H1 (cell line): ENCODE measurements around the gene CSF2. TPM values are rescaled to one million over a fixed set of nuclear protein-coding genes. Genes with fewer than 3 reads are reported as not detected.

Experiments
- CTCF ChIA-PET: fragments of 300-600 bp; sonication (Branson Sonifier 250); formaldehyde crosslinking; loops from one replicate; lab custom pipeline; 2021; ENCODE audit not compliant: partially characterized antibody; lab: Charles Lee
- POLR2A ChIA-PET: fragments of 300-600 bp; sonication (Branson Sonifier 250); formaldehyde crosslinking; loops from one replicate; lab custom pipeline; 2021; ENCODE audit warnings: inconsistent platforms; ENCODE audit not compliant: partially characterized antibody; lab: Charles Lee
- DNase-seq, 2 experiments: peaks; one replicate each; pipeline versions ENCODE4 v3.0.0 to v3.0.0-alpha.2; 2010 to 2022; ENCODE audit warnings: low spot score in 2 of 2, low read depth in 1 of 2, mixed read lengths in 1 of 2
- FAIRE-seq: peaks from 2 replicates; lab custom pipeline; 2011; peaks lifted over from hg19 to GRCh38; lab: Jason Lieb, UNC
- H2AFZ ChIP-seq: 2 replicates; pipeline ENCODE4 v1.8.1; 2012; ENCODE audit warnings: low read length, inconsistent platforms
- H2AK5ac ChIP-seq: 2 replicates; pipeline ENCODE4 v1.6.1; 2013; ENCODE audit warnings: low read depth, low read length
- H2BK120ac ChIP-seq: replicated peaks from 2 replicates; pipeline ENCODE3; 2013; ENCODE audit warnings: low read depth, low read length, inconsistent platforms
- H2BK12ac ChIP-seq: 2 replicates; pipeline ENCODE4 v1.6.1; 2013; ENCODE audit warnings: low read depth, low read length
- H2BK15ac ChIP-seq: 2 replicates; pipeline ENCODE4 v1.6.1; 2013; ENCODE audit warnings: low read length
- H2BK20ac ChIP-seq: 2 replicates; pipeline ENCODE4 v1.6.1; 2013; ENCODE audit warnings: low read length
- H2BK5ac ChIP-seq: 2 replicates; pipeline ENCODE4 v1.6.1; 2013; ENCODE audit warnings: low read depth, low read length
- H3K14ac ChIP-seq: 2 replicates; pipeline ENCODE4 v1.6.1; 2013; ENCODE audit warnings: inconsistent platforms; ENCODE audit not compliant: insufficient read length
- H3K18ac ChIP-seq: 2 replicates; pipeline ENCODE4 v1.6.1; 2013; ENCODE audit warnings: low read length; ENCODE audit errors: extremely low read depth
- H3K23ac ChIP-seq: 2 replicates; pipeline ENCODE4 v1.6.1; 2013; ENCODE audit warnings: inconsistent platforms; ENCODE audit not compliant: insufficient read length
- H3K23me2 ChIP-seq: 2 replicates; pipeline ENCODE4 v1.6.1; 2013; ENCODE audit warnings: low read depth, low read length
- H3K27ac ChIP-seq: 2 replicates; pipeline ENCODE4 v1.6.1; 2011; ENCODE audit warnings: low read depth, low read length, inconsistent platforms
- H3K27me3 ChIP-seq, 4 experiments: replicated peaks in 1 of 4; 1 replicate in 1 of 4; 2 replicates in 3 of 4; pipeline versions ENCODE4 v1.6.1 to v1.8.1; 2011 to 2013; ENCODE audit warnings: low read length in 3 of 4, mild to moderate bottlenecking in 3 of 4, inconsistent platforms in 2 of 4, mixed read lengths in 2 of 4, moderate library complexity in 1 of 4; ENCODE audit not compliant: control insufficient read depth in 3 of 4, insufficient read depth in 3 of 4; ENCODE audit errors: extremely low read depth in 1 of 4
- H3K36me3 ChIP-seq, 4 experiments: 2 replicates each; pipeline versions ENCODE4 v1.6.1 to v1.8.1; 2011 to 2013; ENCODE audit warnings: mild to moderate bottlenecking in 4 of 4, low read length in 3 of 4, moderate library complexity in 2 of 4, control low read depth in 1 of 4, inconsistent platforms in 1 of 4; ENCODE audit not compliant: insufficient read depth in 4 of 4, control insufficient read depth in 2 of 4
- H3K4ac ChIP-seq: replicated peaks from 2 replicates; pipeline ENCODE3; 2013; ENCODE audit warnings: low read length, low read depth, mixed read lengths, inconsistent platforms; ENCODE audit not compliant: insufficient read length
- H3K4me1 ChIP-seq, 4 experiments: replicated peaks in 1 of 4; 1 replicate in 1 of 4; 2 replicates in 3 of 4; pipeline versions ENCODE4 v1.6.1 to v1.8.1; 2011 to 2013; ENCODE audit warnings: low read length in 3 of 4, inconsistent platforms in 2 of 4, mixed read lengths in 1 of 4; ENCODE audit not compliant: insufficient read depth in 4 of 4, control insufficient read depth in 3 of 4
- H3K4me2 ChIP-seq, 2 experiments: 2 replicates each; pipeline versions ENCODE4 v1.6.1 to v1.8.1; 2011 to 2013; ENCODE audit warnings: low read depth in 2 of 2, low read length in 2 of 2, control low read depth in 1 of 2, inconsistent platforms in 1 of 2, mild to moderate bottlenecking in 1 of 2; ENCODE audit not compliant: insufficient read depth in 1 of 2
- H3K4me3 ChIP-seq, 4 experiments: fragments of 200-600, 300-600 bp in 1 of 4; sonication (generic), shearing (Covaris generic), sonication (Bioruptor Twin) in 1 of 4; 2 replicates each; pipeline versions ENCODE4 v1.5.1 to v1.8.1; 2011 to 2016; ENCODE audit warnings: low read length in 4 of 4, low read depth in 3 of 4, control low read depth in 2 of 4, inconsistent platforms in 2 of 4, mild to moderate bottlenecking in 2 of 4, mixed read lengths in 1 of 4, moderate library complexity in 1 of 4; ENCODE audit not compliant: insufficient read depth in 2 of 4; ENCODE audit errors: extremely low read depth in 1 of 4
- H3K56ac ChIP-seq: replicated peaks from 2 replicates; pipeline ENCODE3; 2013; ENCODE audit warnings: low read depth, mild to moderate bottlenecking, mixed read lengths, low read length, inconsistent platforms; ENCODE audit not compliant: insufficient read length
- H3K79me1 ChIP-seq: 2 replicates; pipeline ENCODE4 v1.6.1; 2013; ENCODE audit warnings: low read depth, low read length, control low read depth
- H3K79me2 ChIP-seq, 2 experiments: 2 replicates each; pipeline versions ENCODE4 v1.6.1 to v1.8.1; 2012 to 2013; ENCODE audit warnings: low read length in 2 of 2, mild to moderate bottlenecking in 2 of 2, inconsistent platforms in 1 of 2; ENCODE audit not compliant: insufficient read depth in 2 of 2, control insufficient read depth in 1 of 2
- H3K9ac ChIP-seq, 4 experiments: replicated peaks in 1 of 4; 1 replicate in 1 of 4; 2 replicates in 3 of 4; pipeline versions ENCODE4 v1.6.1 to v1.8.1; 2011 to 2013; ENCODE audit warnings: low read depth in 3 of 4, low read length in 3 of 4, control low read depth in 2 of 4, mild to moderate bottlenecking in 2 of 4, moderate library complexity in 2 of 4, inconsistent platforms in 1 of 4; ENCODE audit errors: extremely low read depth in 1 of 4
- H3K9me3 ChIP-seq, 2 experiments: 2 replicates each; pipeline versions ENCODE4 v1.6.1 to v1.8.1; 2012 to 2013; ENCODE audit warnings: mild to moderate bottlenecking in 2 of 2, moderate library complexity in 2 of 2, control low read depth in 1 of 2, inconsistent platforms in 1 of 2, low read depth in 1 of 2, low read length in 1 of 2, mixed read lengths in 1 of 2; ENCODE audit not compliant: insufficient read depth in 2 of 2
- H4K20me1 ChIP-seq, 2 experiments: replicated peaks in 1 of 2; 2 replicates each; pipeline versions ENCODE3 to v1.8.1; 2011 to 2013; ENCODE audit warnings: inconsistent platforms in 2 of 2, low read length in 2 of 2, mild to moderate bottlenecking in 1 of 2; ENCODE audit not compliant: insufficient read depth in 2 of 2, control insufficient read depth in 1 of 2
- H4K5ac ChIP-seq: 2 replicates; pipeline ENCODE4 v1.6.1; 2013; ENCODE audit warnings: low read length, low read depth, mixed read lengths, inconsistent platforms; ENCODE audit not compliant: insufficient read length
- H4K8ac ChIP-seq: 2 replicates; pipeline ENCODE4 v1.8.0; 2013; ENCODE audit warnings: mild to moderate bottlenecking, moderate library complexity, low read length, inconsistent platforms; ENCODE audit not compliant: insufficient read depth; ENCODE audit errors: extremely low read depth
- H4K91ac ChIP-seq: replicated peaks from 2 replicates; pipeline ENCODE3; 2013; ENCODE audit warnings: low read length, mixed read lengths, inconsistent platforms; ENCODE audit not compliant: insufficient read length
- ATF2 ChIP-seq: IDR thresholded peaks from 2 replicates; pipeline ENCODE4 v1.6.1; 2012; ENCODE audit warnings: low read length, inconsistent platforms
- CBX8 ChIP-seq: fragments of 300-800, 300-1000 bp; sonication (generic); IDR thresholded peaks from 2 replicates; pipeline ENCODE4 v1.7.1; 2016; ENCODE audit warnings: low read depth, low read length, borderline replicate concordance
- EP300 ChIP-seq, 2 experiments: IDR thresholded peaks; 1 replicate in 1 of 2; 2 replicates in 1 of 2; pipeline ENCODE4 v1.6.1; 2011 to 2012; ENCODE audit warnings: low read depth in 2 of 2, low read length in 2 of 2, mild to moderate bottlenecking in 2 of 2, borderline replicate concordance in 1 of 2, inconsistent platforms in 1 of 2, moderate library complexity in 1 of 2
- GTF2F1 ChIP-seq: IDR thresholded peaks from 2 replicates; pipeline ENCODE4 v1.6.1; 2012; ENCODE audit warnings: low read depth, low read length, improper control_type of control experiment, borderline replicate concordance
- JUN ChIP-seq: IDR thresholded peaks from 2 replicates; pipeline ENCODE4 v1.6.1; 2011; ENCODE audit warnings: low read depth, mild to moderate bottlenecking, improper control_type of control experiment, low read length
- KDM1A ChIP-seq: fragments of 200-600, 300-600 bp; sonication (generic); IDR thresholded peaks from 2 replicates; pipeline ENCODE4 v1.7.1; 2016; ENCODE audit warnings: mild to moderate bottlenecking, low read length, borderline replicate concordance
- RAD21 ChIP-seq, 2 experiments: IDR thresholded peaks in 1 of 2; conservative IDR thresholded peaks in 1 of 2; 2 replicates each; pipeline ENCODE4 v1.6.1; 2011; ENCODE audit warnings: low read depth in 2 of 2, low read length in 2 of 2, improper control_type of control experiment in 1 of 2, inconsistent platforms in 1 of 2, mild to moderate bottlenecking in 1 of 2, moderate library complexity in 1 of 2
- WGBS, 2 experiments: shearing (Covaris generic) in 1 of 2; methylation state at CpG; one replicate each; pipeline versions ENCODE4 v1.1.6 to v1.1.7; 2013 to 2015; ENCODE audit warnings: low lambda C conversion rate in 2 of 2, mixed read lengths in 2 of 2, inconsistent platforms in 1 of 2, low coverage in 1 of 2, missing lambda C conversion rate in 1 of 2; ENCODE audit not compliant: insufficient replicate concordance in 2 of 2, insufficient coverage in 1 of 2, insufficient read length in 1 of 2; ENCODE audit errors: extremely low coverage in 1 of 2, missing lambda C conversion rate in 1 of 2; 5-methylcytosine and 5-hydroxymethylcytosine counted together
- polyA plus RNA-seq, 7 experiments: library from polyadenylated mRNA; depleted of rRNA in 3 of 7; stranded (reverse) in 5 of 7; unstranded in 2 of 7; fragments of >200 nt in 5 of 7; fragments of 200-250 nt in 2 of 7; gene quantifications; 1 replicate in 5 of 7; 2 replicates in 1 of 7; 4 replicates in 1 of 7; pipeline versions ENCODE4 v1.2.1 to v1.2.3, GENCODE V29; 2011 to 2013; ENCODE audit warnings: missing spikeins in 2 of 7, mixed read lengths in 2 of 7
- total RNA-seq: library from RNA; stranded (reverse); fragmentation: NEBNext Ultra II Directional; extraction: Animal tissue kit (Norgen Biotek cat#: 25700); gene quantifications from 2 replicates; pipeline ENCODE4 v1.2.1, GENCODE V29; 2021
- TF ChIP-seq, protein P1 (sequence below): IDR thresholded peaks from 2 replicates; pipeline ENCODE4 v1.6.1; 2012; ENCODE audit warnings: inconsistent platforms

CSF2 gene
- total and polyA plus RNA-seq, 2 of the 8 experiments (the other 6 are each of a cell fraction or from before 2014, with no cell fraction given), result not detected

GRCh38 chr5:132067451-132067850 lies 6.1 kb upstream of the CSF2 start:
- H3K4me3 ChIP-seq, result no peak overlapping the region
- H3K18ac ChIP-seq, result no peak overlapping the region
- H3K56ac ChIP-seq, result no peak overlapping the region
- H3K23ac ChIP-seq, result no peak overlapping the region
- H2BK15ac ChIP-seq, result no peak overlapping the region
- H2BK5ac ChIP-seq, result no peak overlapping the region
- no peak overlapping the region for H3K4me2 ChIP-seq
- H2BK20ac ChIP-seq, result no peak overlapping the region
- no peak overlapping the region for H2AK5ac ChIP-seq
- WGBS, 2 experiments, result 96% methylated on average over 11 of the region's 11 CpGs; no CpG with 5 or more reads in 1 of the 2 experiments
- no peak overlapping the region for H4K8ac ChIP-seq
- DNase-seq (no peak), FAIRE-seq (no peak)
- no peak overlapping the region for H3K14ac ChIP-seq
- H2AFZ ChIP-seq, result no peak overlapping the region
- ChIA-PET POLR2A (no interaction called here), CTCF (interaction anchor here (1.2 to 6.5 kb wide), 3 partner anchors 112 to 257 kb away, joined by 3 to 42 read pairs (median 35); no protein-coding TSS in a partner anchor)
- H3K27ac ChIP-seq, result no peak overlapping the region
- H3K9ac ChIP-seq, result no peak overlapping the region
- no peaks in the 10 kb centered on the region for H3K23me2 ChIP-seq
- H3K27me3 ChIP-seq, result no peaks in the 10 kb centered on the region
- H3K79me2 ChIP-seq, result no peaks in the 10 kb centered on the region
- H4K20me1 ChIP-seq, result no peaks in the 10 kb centered on the region
- no peak overlapping the region for H2BK12ac ChIP-seq
- H3K4me1 ChIP-seq, result no peaks in the 10 kb centered on the region; a peak in 1 of 7 replicates
- H2BK120ac ChIP-seq, result no peak overlapping the region
- H3K36me3 ChIP-seq, result no peaks in the 10 kb centered on the region
- H4K91ac ChIP-seq, result no peak overlapping the region
- H3K4ac ChIP-seq, result no peak overlapping the region
- H4K5ac ChIP-seq, result no peak overlapping the region
- no peaks in the 10 kb centered on the region for H3K79me1 ChIP-seq
- no peaks in the 10 kb centered on the region for H3K9me3 ChIP-seq
- TF ChIP-seq KDM1A (no peak), GTF2F1 (no peak), EP300 (IDR thresholded peaks at IDR 0.05; ENCODE audit: borderline replicate concordance in 1 of 2, low read depth in 2 of 2, low read length in 2 of 2) (no peak), ATF2 (no peak), JUN (no peak), RAD21 (IDR thresholded peaks at IDR 0.05 in 1 of 2, conservative IDR thresholded peaks at IDR 0.05 in 1 of 2; ENCODE audit: low read depth in 2 of 2, low read length in 2 of 2) (no peak), CBX8 (no peak)
- TF ChIP-seq, protein P1, sequence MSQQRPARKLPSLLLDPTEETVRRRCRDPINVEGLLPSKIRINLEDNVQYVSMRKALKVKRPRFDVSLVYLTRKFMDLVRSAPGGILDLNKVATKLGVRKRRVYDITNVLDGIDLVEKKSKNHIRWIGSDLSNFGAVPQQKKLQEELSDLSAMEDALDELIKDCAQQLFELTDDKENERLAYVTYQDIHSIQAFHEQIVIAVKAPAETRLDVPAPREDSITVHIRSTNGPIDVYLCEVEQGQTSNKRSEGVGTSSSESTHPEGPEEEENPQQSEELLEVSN, result no peak
